ENCODE results near the gene ZNF830. TPM values are rescaled to one million over a fixed set of nuclear protein-coding genes. Genes with fewer than 3 reads are reported as not detected.
A peak's percentile ranks its signal among the peaks of the same experiment; 100 is the strongest.

The ZNF830 gene
- total and polyA plus RNA-seq, 2 donors (not counting 3 experiments of a cell fraction or from before 2014, with no cell fraction given) = 3.1 to 13.9 TPM

- H3K4me3 ChIP-seq (replicated peaks in 1 of 3; ENCODE audit: insufficient read depth in 1 of 3, low read depth in 1 of 3, low read length in 3 of 3) = no peak overlapping the region
- TF ChIP-seq POLR2AphosphoS5 (IDR thresholded peaks at IDR 0.05; ENCODE audit: insufficient read depth, low read depth, low read length) = no peak
- no peak for TF ChIP-seq CTCF (IDR thresholded peaks at IDR 0.05; ENCODE audit: extremely low read depth in 1 of 2, insufficient read depth in 1 of 2, low read depth in 1 of 2, low read length in 2 of 2)
- no peak overlapping the region for H3K9ac ChIP-seq (replicated peaks; ENCODE audit: extremely low read depth, insufficient read depth, low read length)
- FAIRE-seq (no peak), DNase-seq (ENCODE audit: low read depth, low spot score) (no peak)
- CTCF ChIA-PET = interaction anchor here (1.8 kb wide), 1 partner anchor 112 kb away, joined by 5 read pairs; no protein-coding TSS in a partner anchor
- H3K79me2 ChIP-seq (ENCODE audit: control insufficient read depth, insufficient read depth, low read length) = no peaks in the 10 kb centered on the region
- H3K27me3 ChIP-seq (ENCODE audit: control insufficient read depth in 2 of 2, insufficient read depth in 2 of 2, low read length in 2 of 2) = no peaks in the 10 kb centered on the region
- H2AFZ ChIP-seq (ENCODE audit: low read depth, low read length) = no peak overlapping the region
- peaks cover 8 to 9% of the 10 kb centered on the region in 2 experiments for H3K36me3 ChIP-seq (ENCODE audit: control insufficient read depth in 2 of 2, extremely low read depth in 1 of 2, insufficient read depth in 2 of 2, low read length in 2 of 2)
- no peak overlapping the region for H3K4me2 ChIP-seq (ENCODE audit: insufficient read depth, low read length)
- dilution Hi-C loops (cut with MboI; ENCODE audit: extremely low pct_ligation_motif_present, low sequenced_read_pairs) (no loop called here), intact Hi-C loops (cut with micrococcal nuclease) (no loop called here)
- H3K9me3 ChIP-seq (replicated peaks; ENCODE audit: control insufficient read depth, insufficient read depth, low read length) = no peaks in the 10 kb centered on the region
- POLR2A ChIA-PET = no interaction called here
- no peaks in the 10 kb centered on the region for H4K20me1 ChIP-seq (replicated peaks; ENCODE audit: control insufficient read depth, extremely low read depth, insufficient read depth, low read length)
- BruUV-seq (replicated peaks) = no TSS peak
- no peaks in the 10 kb centered on the region for H3K4me1 ChIP-seq (ENCODE audit: control insufficient read depth, extremely low read depth, insufficient read depth, low read length)
- no peak overlapping the region for H3K27ac ChIP-seq (ENCODE audit: insufficient read depth, low read depth, low read length)
- H3K9me1 ChIP-seq (replicated peaks; ENCODE audit: control insufficient read depth, extremely low read depth, insufficient read depth, low read length) = no peaks in the 10 kb centered on the region
Observed at GRCh38 chr17:35006961-35007360, 45.6 kb downstream of the ZNF830 start.

- H3K4me2 ChIP-seq (ENCODE audit: insufficient read depth, low read length) = no peak overlapping the region
- no peak overlapping the region for H3K9ac ChIP-seq (replicated peaks; ENCODE audit: extremely low read depth, insufficient read depth, low read length)
- no peaks in the 10 kb centered on the region for H3K4me1 ChIP-seq (ENCODE audit: control insufficient read depth, extremely low read depth, insufficient read depth, low read length)
- H3K9me1 ChIP-seq (replicated peaks; ENCODE audit: control insufficient read depth, extremely low read depth, insufficient read depth, low read length) = no peaks in the 10 kb centered on the region
- ChIA-PET POLR2A (no interaction called here), CTCF (no interaction called here)
- no peak overlapping the region for H3K4me3 ChIP-seq (replicated peaks in 1 of 3; ENCODE audit: insufficient read depth in 1 of 3, low read depth in 1 of 3, low read length in 3 of 3)
- H3K27me3 ChIP-seq (ENCODE audit: control insufficient read depth in 2 of 2, insufficient read depth in 2 of 2, low read length in 2 of 2) = no peaks in the 10 kb centered on the region
- H3K36me3 ChIP-seq (ENCODE audit: control insufficient read depth in 2 of 2, extremely low read depth in 1 of 2, insufficient read depth in 2 of 2, low read length in 2 of 2) = peaks cover 4 to 8% of the 10 kb centered on the region in 2 experiments
- intact Hi-C loops (cut with micrococcal nuclease) = no loop called here
- no peak overlapping the region for H2AFZ ChIP-seq (ENCODE audit: low read depth, low read length)
- FAIRE-seq (peak; percentile 38), DNase-seq (ENCODE audit: low read depth, low spot score) (no peak)
- no peaks in the 10 kb centered on the region for H4K20me1 ChIP-seq (replicated peaks; ENCODE audit: control insufficient read depth, extremely low read depth, insufficient read depth, low read length)
- no TSS peak for BruUV-seq (replicated peaks)
- H3K79me2 ChIP-seq (ENCODE audit: control insufficient read depth, insufficient read depth, low read length) = no peaks in the 10 kb centered on the region
- H3K9me3 ChIP-seq (replicated peaks; ENCODE audit: control insufficient read depth, insufficient read depth, low read length) = no peaks in the 10 kb centered on the region
- no peak overlapping the region for H3K27ac ChIP-seq (ENCODE audit: insufficient read depth, low read depth, low read length)
- dilution Hi-C loops (cut with MboI; ENCODE audit: extremely low pct_ligation_motif_present, low sequenced_read_pairs) = no loop called here
- TF ChIP-seq FOS (IDR thresholded peaks at IDR 0.05; ENCODE audit: borderline replicate concordance, insufficient read depth, low read length) (no peak), EZH2 (IDR thresholded peaks at IDR 0.05; ENCODE audit: borderline replicate concordance, low read depth, low read length, severe bottlenecking) (no peak), GATA2 (IDR thresholded peaks at IDR 0.05; ENCODE audit: insufficient read depth, insufficient read length, low read depth, low read length) (no peak), POLR2A (IDR thresholded peaks at IDR 0.05; ENCODE audit: low read depth, low read length) (no peak), POLR2AphosphoS5 (IDR thresholded peaks at IDR 0.05; ENCODE audit: insufficient read depth, low read depth, low read length) (no peak), JUN (IDR thresholded peaks at IDR 0.05; ENCODE audit: borderline replicate concordance, insufficient read depth, insufficient read length, low read depth) (no peak), MYC (IDR thresholded peaks at IDR 0.05; ENCODE audit: low read depth, low read length) (no peak)
Observed at GRCh38 chr17:35010093-35010492, 48.8 kb downstream of the ZNF830 start.
